CD4-positive, alpha-beta T cell (primary cell): ENCODE data around the gene MAGEE1. TPM values are rescaled to one million over a fixed set of nuclear protein-coding genes. Genes with fewer than 3 reads are reported as not detected.

Source experiments
- ATAC-seq: fragments of 200-7000 bp; cut with Tn5 transposase; one replicate; pipeline ENCODE4 v1.10.0; 2022; ENCODE audit warnings: mild to moderate bottlenecking; ENCODE audit not compliant: poor library complexity
- CTCF ChIA-PET: fragments of 350-600 bp; sonication (Branson Sonifier 250); formaldehyde crosslinking; loops from one replicate; lab custom pipeline; 2021; ENCODE audit warnings: antibody characterized with exemption, inconsistent platforms; lab: Charles Lee
- POLR2A ChIA-PET: fragments of 350-600 bp; sonication (Branson Sonifier 250); formaldehyde crosslinking; loops from one replicate; lab custom pipeline; 2021; ENCODE audit warnings: antibody characterized with exemption, inconsistent platforms; lab: Charles Lee
- DNase-seq, 14 experiments: peaks; one replicate each; pipeline ENCODE4 v3.0.0-alpha.2; 2013 to 2020; ENCODE audit warnings: mixed read lengths in 2 of 14
- H3K27ac ChIP-seq, 2 donors: one replicate each; pipeline versions ENCODE4 v1.5.1 to v1.7.0; 2013; ENCODE audit warnings: low read length in 2 of 2, low read depth in 1 of 2, mild to moderate bottlenecking in 1 of 2
- H3K27me3 ChIP-seq, 2 experiments: 1 replicate in 1 of 2; 2 replicates in 1 of 2; pipeline versions ENCODE4 v1.6.1 to v1.7.0; 2013; ENCODE audit warnings: low read length in 2 of 2, control low read depth in 1 of 2, mild to moderate bottlenecking in 1 of 2, moderate library complexity in 1 of 2; ENCODE audit not compliant: insufficient read depth in 2 of 2, control insufficient read depth in 1 of 2
- H3K36me3 ChIP-seq: one replicate; pipeline ENCODE4 v1.6.1; 2013; ENCODE audit warnings: low read length, control low read depth; ENCODE audit not compliant: insufficient read depth
- H3K4me1 ChIP-seq: one replicate; pipeline ENCODE4 v1.6.1; 2013; ENCODE audit warnings: low read length, control low read depth; ENCODE audit not compliant: insufficient read depth
- H3K4me3 ChIP-seq: one replicate; pipeline ENCODE4 v1.5.1; 2013; ENCODE audit warnings: mild to moderate bottlenecking, low read length, moderate library complexity
- H3K9me3 ChIP-seq, 2 experiments: 1 replicate in 1 of 2; 2 replicates in 1 of 2; pipeline versions ENCODE4 v1.6.1 to v1.7.0; 2013; ENCODE audit warnings: low read length in 2 of 2, mild to moderate bottlenecking in 2 of 2, control low read depth in 1 of 2, moderate library complexity in 1 of 2; ENCODE audit not compliant: control insufficient read depth in 1 of 2, insufficient read depth in 1 of 2
- H3K27ac Mint-ChIP-seq: one replicate; pipeline ENCODE4 v1.8.0; 2020; ENCODE audit warnings: mixed read lengths
- H3K27me3 Mint-ChIP-seq: one replicate; pipeline ENCODE4 v1.8.0; 2021; ENCODE audit warnings: mixed read lengths
- H3K36me3 Mint-ChIP-seq: one replicate; pipeline ENCODE4 v1.8.0; 2021; ENCODE audit warnings: low read depth, mixed read lengths
- H3K4me1 Mint-ChIP-seq: one replicate; pipeline ENCODE4 v1.8.0; 2021; ENCODE audit warnings: low read depth, mixed read lengths
- H3K4me3 Mint-ChIP-seq: one replicate; pipeline ENCODE4 v1.8.0; 2020; ENCODE audit warnings: mild to moderate bottlenecking, mixed read lengths
- H3K9me3 Mint-ChIP-seq: one replicate; pipeline ENCODE4 v1.8.0; 2020; ENCODE audit warnings: mixed read lengths
- intact Hi-C, 2 experiments: fragments of 100-400 bp; cut with DNase I in 1 of 2; cut with micrococcal nuclease in 1 of 2; formaldehyde crosslinking; loops; one replicate each; pipeline versions ENCODE4 v1.15.1 to v1.9.0; 2023 to 2025; cut with DNase I, micrococcal nuclease
- total RNA-seq, 174 experiments: library from RNA in 2 of 174; stranded (reverse) in 2 of 174; gene quantifications; one replicate each; pipeline ENCODE4 v1.2.3 and lab custom pipeline; 2021 to 2026
- TF ChIP-seq, protein P1 (sequence below): fragments of 200-600 bp; IDR thresholded peaks from one replicate; pipeline ENCODE4 v1.8.0; 2022; ENCODE audit warnings: antibody characterized with exemption, mild to moderate bottlenecking

The MAGEE1 gene
- total RNA-seq, 2 experiments from 2014 or later: 12.4 to 12.7 TPM

DNA sequence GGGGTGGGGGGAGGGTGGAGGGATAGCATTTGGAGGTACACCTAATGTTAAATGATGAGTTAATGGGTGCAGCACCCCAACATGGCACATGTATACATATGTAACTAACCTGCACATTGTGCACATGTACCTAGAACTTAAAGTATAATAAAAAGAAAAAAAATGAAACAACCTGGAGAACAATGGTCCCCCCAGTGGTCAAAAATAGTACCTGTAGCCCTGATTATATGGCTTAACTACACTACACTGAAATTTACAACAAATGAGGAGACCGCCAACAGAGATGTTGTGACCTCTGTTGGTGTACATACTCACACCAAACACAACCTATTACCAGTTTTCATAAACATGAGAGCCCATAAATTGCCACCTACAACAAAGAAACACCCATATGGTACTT lies 7.3 kb upstream of the MAGEE1 start:
- TF ChIP-seq, protein P1, sequence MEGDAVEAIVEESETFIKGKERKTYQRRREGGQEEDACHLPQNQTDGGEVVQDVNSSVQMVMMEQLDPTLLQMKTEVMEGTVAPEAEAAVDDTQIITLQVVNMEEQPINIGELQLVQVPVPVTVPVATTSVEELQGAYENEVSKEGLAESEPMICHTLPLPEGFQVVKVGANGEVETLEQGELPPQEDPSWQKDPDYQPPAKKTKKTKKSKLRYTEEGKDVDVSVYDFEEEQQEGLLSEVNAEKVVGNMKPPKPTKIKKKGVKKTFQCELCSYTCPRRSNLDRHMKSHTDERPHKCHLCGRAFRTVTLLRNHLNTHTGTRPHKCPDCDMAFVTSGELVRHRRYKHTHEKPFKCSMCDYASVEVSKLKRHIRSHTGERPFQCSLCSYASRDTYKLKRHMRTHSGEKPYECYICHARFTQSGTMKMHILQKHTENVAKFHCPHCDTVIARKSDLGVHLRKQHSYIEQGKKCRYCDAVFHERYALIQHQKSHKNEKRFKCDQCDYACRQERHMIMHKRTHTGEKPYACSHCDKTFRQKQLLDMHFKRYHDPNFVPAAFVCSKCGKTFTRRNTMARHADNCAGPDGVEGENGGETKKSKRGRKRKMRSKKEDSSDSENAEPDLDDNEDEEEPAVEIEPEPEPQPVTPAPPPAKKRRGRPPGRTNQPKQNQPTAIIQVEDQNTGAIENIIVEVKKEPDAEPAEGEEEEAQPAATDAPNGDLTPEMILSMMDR: no peak
- H3K36me3 ChIP-seq: no peaks in the 10 kb centered on the region
- H3K27ac ChIP-seq: no peak overlapping the region
- Mint-ChIP-seq H3K4me1 (no peaks in the 10 kb centered on the region), H3K4me3 (no peak overlapping the region), H3K36me3 (no peaks in the 10 kb centered on the region), H3K27me3 (peaks cover 4% of the 10 kb centered on the region), H3K9me3 (no peaks in the 10 kb centered on the region), H3K27ac (no peak overlapping the region)
- ChIA-PET CTCF (no interaction called here), POLR2A (no interaction called here)
- intact Hi-C loops: loop anchor here in 1 of 2 experiments (5.0 to 10.0 kb wide), 4 partner anchors 37 to 1475 kb away; partner anchors contain the start of genes ABCB7, COX7B, MAGT1 and PBDC1
- H3K27me3 ChIP-seq: no peaks in the 10 kb centered on the region
- no peaks in the 10 kb centered on the region for H3K4me1 ChIP-seq
- ATAC-seq (no peak), DNase-seq (peak in 2 of 14 experiments; percentile 13 to 19)
- H3K4me3 ChIP-seq: no peak overlapping the region
- H3K9me3 ChIP-seq: no peaks in the 10 kb centered on the region

DNA sequence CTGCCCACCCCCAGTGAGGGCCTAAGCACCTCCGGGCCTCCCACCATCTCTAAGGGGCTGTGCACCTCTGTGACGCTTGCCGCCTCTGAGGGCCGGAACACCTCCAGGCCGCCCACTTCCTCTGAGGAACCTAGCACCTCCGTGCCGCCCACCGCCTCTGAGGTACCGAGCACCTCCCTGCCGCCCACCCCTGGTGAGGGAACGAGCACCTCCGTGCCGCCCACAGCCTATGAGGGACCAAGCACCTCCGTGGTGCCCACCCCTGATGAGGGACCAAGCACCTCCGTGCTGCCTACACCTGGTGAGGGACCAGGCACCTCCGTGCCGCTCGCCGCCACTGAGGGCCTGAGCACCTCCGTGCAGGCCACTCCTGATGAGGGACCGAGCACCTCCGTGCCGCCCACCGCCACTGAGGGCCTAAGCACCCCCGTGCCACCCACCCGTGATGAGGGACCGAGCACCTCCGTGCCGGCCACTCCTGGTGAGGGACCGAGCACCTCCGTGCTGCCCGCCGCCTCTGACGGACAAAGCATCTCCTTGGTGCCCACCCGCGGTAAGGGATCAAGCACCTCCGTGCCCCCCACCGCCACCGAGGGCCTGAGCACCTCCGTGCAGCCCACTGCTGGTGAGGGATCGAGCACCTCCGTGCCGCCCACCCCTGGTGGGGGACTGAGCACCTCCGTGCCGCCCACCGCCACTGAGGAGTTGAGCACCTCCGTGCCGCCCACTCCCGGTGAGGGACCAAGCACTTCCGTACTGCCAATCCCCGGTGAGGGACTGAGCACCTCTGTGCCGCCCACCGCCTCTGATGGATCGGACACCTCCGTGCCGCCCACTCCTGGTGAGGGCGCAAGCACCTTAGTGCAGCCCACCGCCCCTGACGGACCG lies 977 bp downstream of the MAGEE1 start:
- ChIA-PET POLR2A (no interaction called here), CTCF (no interaction called here)
- H3K36me3 ChIP-seq: no peaks in the 10 kb centered on the region
- Mint-ChIP-seq H3K27me3 (no peaks in the 10 kb centered on the region), H3K4me1 (peaks cover 48% of the 10 kb centered on the region), H3K4me3 (peak overlapping the region; percentile 97), H3K9me3 (no peaks in the 10 kb centered on the region), H3K27ac (peak overlapping the region; percentile 94), H3K36me3 (peaks cover 13% of the 10 kb centered on the region)
- peak overlapping the region; percentile 90 for H3K4me3 ChIP-seq
- H3K27ac ChIP-seq: peak overlapping the region; percentile 53 to 60
- no peaks in the 10 kb centered on the region for H3K9me3 ChIP-seq
- peak; percentile 11 to 74 (median 38) for DNase-seq
- ATAC-seq: peak; percentile 72
- no peaks in the 10 kb centered on the region for H3K27me3 ChIP-seq
- intact Hi-C loops: loop anchor here in 1 of 2 experiments (5.0 to 10.0 kb wide), 4 partner anchors 254 to 1466 kb away; partner anchors contain the start of genes ABCB7, COX7B, MAGT1 and PBDC1
- TF ChIP-seq, protein P1: no peak
- peaks cover 30% of the 10 kb centered on the region for H3K4me1 ChIP-seq

DNA sequence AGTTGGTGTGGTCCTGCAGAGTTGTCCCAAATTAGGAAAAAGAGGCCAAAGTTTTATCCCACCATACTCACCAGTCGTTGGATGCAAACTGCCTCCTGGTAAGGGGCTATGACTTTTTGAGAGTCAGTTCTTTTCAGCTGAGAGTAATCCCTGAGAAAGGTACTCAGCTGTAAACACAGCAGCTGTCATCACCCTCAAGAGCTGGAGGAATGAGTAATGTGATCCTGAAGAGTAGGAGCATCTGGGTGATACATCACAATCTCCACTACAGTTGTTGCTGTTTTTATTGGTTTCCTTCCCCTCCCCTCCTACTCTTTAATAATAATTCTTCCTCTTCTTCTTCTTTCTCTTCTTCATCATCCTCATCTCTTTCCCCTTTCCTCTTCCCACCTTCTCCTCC lies 5.7 kb downstream of the MAGEE1 start:
- CTCF ChIA-PET: interaction anchor here (1.5 kb wide), 1 partner anchor 11 kb away, joined by 4 read pairs; no protein-coding TSS in a partner anchor
- H3K9me3 ChIP-seq: no peaks in the 10 kb centered on the region

More for the DNA sequence above, 5.7 kb downstream of the MAGEE1 start:
- H3K9me3 Mint-ChIP-seq: no peaks in the 10 kb centered on the region
- no peak overlapping the region for H3K4me3 ChIP-seq
- no peak overlapping the region for H3K27ac ChIP-seq
- peaks cover 8% of the 10 kb centered on the region for H3K36me3 Mint-ChIP-seq
- no peaks in the 10 kb centered on the region for H3K27me3 ChIP-seq
- ATAC-seq (no peak), DNase-seq (no peak)
- H3K27me3 Mint-ChIP-seq: no peaks in the 10 kb centered on the region
- H3K4me3 Mint-ChIP-seq: no peak overlapping the region
- POLR2A ChIA-PET: no interaction called here
- H3K4me1 ChIP-seq: peaks cover 22% of the 10 kb centered on the region
- intact Hi-C loops: no loop called here
- H3K27ac Mint-ChIP-seq: no peak overlapping the region
- TF ChIP-seq, protein P1: no peak
- no peaks in the 10 kb centered on the region for H3K36me3 ChIP-seq
- peaks cover 47% of the 10 kb centered on the region for H3K4me1 Mint-ChIP-seq
